GM18951 (cell line): ENCODE data around the gene CACNA1C.

Source experiments
- POLR2A ChIP-seq: IDR thresholded peaks from 4 replicates; pipeline ENCODE4 v1.6.1; 2011; ENCODE audit warnings: mild to moderate bottlenecking; ENCODE audit not compliant: insufficient read length, insufficient read depth; ENCODE audit errors: extremely low read depth
- in situ Hi-C: fragments of 300-500 bp; cut with MboI; formaldehyde crosslinking; loops from one replicate; pipeline ENCODE4 v1.12.0; 2022; ENCODE audit warnings: low sequenced_read_pairs, mixed read lengths, inconsistent platforms; ENCODE audit not compliant: unreplicated experiment

CACNA1C gene

DNA sequence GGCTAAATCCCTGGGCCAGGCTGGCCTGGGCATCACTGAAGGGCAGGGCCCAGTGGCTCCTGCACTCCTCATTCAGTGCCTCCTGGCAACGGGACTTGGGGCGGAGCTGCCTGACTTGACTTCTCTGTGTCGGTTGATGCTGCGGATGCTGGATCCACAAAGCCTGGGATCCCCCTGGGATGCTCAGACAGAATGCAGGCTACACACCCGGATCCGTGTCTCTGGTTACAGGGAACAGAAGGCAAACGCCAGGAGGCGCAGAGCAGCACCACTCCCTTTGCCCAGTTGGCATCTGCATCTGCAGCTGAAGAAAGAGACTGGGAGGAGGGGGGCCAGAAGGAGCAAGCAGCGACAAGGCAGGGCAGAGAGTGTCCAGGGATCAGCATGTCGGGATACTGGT, 587.5 kb downstream of the CACNA1C start:
- in situ Hi-C loops: no loop called here
- no peak for TF ChIP-seq POLR2A

DNA sequence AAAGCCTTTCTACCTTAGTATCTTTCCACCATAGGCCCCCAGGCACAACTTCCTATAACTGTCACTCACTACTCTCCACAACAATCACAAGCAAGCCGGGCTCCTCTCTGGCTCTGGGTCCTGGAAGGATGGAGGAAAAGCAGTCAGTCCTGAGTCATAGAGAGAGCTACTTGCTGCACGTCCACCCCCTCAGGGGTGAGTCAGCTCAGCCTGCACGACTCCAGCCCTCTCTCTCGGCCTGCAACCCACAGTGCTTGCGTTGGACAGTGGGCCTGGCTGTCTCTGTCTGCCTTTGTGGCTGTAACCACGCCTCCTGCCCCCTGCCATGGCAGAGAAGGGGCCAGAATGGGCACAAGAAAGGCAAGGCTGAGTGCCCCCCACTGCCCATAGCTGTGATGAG, 587.9 kb downstream of the CACNA1C start:
- no peak for TF ChIP-seq POLR2A
- in situ Hi-C loops: no loop called here

DNA sequence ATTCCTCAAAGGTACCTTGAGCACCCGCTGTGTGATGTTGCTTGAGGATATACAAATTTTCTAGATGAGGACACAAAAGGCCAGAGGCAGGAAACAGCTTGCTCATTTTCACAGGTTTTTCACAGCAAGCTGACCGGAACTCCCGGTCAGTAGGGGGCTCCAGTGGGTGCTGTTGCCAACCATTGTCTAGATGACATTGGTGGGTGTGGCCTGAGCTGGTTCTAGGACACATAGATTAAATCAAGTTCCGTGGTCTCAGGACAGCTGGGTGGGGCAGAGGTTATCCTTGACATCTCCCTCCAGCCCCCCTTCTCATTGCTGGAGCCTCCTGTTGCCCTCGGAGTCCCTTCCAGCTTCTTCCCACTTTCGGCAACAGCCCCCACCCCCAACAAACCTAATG, 588.4 kb downstream of the CACNA1C start:
- in situ Hi-C loops: no loop called here

DNA sequence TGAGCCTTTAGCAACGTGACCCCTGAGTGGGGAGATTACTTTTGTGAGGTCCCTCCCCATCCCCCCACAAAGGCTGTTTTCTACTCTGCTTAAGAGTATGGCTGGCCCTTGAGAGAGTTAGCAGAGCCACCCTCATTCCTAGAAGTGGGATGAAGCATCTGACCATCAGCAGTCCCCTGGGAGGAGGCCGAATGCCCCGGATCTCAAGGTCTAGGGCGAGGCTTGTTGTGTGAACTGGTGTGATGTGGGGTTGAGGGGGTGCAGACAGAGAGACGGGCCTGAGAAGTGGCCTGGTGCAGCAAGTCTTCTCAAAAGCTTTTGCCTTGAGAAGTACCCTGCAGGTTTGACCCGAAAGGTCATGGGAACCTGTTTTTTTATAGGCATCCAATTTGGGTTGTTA, 589.0 kb downstream of the CACNA1C start:
- TF ChIP-seq POLR2A: no peak
- in situ Hi-C loops: no loop called here

More for the DNA sequence above, 588.4 kb downstream of the CACNA1C start:
- no peak for TF ChIP-seq POLR2A

DNA sequence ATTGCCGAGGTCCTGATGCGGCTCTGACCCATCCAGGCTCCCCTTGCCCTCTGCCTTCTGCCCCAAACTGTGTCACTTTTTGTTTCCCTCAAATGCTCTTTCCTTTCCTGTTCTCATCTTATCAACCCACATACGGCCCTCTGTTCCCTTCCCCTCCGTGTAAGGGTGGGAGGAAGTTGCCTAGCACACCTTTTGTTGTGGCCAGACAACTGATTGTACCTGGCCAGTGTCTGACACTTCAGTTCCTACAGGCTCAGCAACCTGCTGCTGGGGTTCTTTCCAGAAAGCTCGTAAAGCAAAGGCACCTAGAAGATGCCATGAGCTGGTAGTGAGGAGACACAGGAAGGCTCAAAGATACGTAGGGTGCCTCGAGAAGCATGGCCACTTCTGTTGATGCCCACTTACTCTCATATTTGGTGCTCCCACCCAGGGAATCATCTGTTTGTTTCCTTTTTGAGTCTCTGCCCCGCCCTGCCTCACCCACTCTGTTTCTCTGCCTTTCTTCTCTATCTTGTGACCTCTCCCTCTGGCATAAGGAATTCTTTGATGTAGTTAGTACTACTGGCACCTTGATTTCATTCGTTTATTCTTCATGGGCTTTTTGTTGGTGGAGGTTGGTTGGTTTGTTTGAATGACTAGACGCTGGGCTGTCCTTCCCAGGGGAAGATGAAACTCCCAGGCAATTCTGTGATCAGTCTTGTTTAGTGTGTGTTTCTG, 589.5 kb downstream of the CACNA1C start:
- no peak for TF ChIP-seq POLR2A
- in situ Hi-C loops: no loop called here

DNA sequence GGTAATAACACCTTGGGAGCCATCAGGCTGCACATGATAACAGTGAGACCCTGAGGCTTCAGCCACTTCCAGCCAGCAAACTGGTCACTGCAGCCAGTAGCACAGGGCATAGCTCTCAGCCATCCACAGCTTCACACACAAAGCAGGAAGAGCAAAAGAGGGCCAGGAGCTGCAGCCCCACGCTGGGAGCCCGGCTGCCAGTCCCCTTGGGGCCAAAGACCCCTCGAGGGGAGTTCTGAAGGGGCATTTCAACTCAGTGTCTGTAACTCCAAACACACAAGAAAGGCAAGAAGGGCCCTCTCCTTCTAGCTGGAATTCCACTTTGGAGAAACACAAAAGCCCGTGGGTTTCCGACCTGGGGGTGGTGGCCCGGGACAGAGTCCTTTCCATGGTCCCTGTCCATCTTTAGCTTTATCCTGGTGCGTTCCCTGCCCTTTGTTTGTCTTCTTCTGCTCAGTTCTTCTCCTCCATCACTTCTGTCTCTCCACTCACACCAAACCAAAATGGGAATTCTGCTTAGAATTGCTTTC, 590.2 kb downstream of the CACNA1C start:
- in situ Hi-C loops: no loop called here
- TF ChIP-seq POLR2A: no peak

DNA sequence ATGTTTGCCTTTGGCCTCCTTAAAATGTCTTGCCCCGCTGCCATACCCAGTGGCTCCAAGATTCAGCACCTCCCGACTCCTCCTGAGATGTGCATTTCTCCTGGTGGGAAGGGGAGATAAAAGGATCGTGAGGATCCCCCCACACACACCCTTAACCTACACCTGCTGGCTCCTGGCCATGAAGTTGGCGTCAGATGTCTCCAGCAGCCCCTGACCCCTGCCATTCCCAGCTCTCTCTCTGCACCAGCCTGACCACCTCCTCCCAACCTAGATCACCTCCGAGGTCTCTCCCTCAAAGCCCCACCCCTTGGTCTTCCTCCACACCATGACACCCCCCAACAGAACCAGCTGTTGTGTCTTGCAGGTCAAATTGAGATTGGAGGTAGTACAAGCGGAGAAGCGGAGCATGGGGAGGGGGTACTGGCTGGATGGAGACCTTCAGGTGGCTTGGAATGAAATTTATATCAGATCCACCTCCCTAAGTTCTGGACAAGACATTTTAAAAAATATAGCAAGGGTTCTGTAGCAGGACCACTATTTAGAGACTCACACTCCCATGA, 590.9 kb downstream of the CACNA1C start:
- TF ChIP-seq POLR2A: no peak
- in situ Hi-C loops: no loop called here

DNA sequence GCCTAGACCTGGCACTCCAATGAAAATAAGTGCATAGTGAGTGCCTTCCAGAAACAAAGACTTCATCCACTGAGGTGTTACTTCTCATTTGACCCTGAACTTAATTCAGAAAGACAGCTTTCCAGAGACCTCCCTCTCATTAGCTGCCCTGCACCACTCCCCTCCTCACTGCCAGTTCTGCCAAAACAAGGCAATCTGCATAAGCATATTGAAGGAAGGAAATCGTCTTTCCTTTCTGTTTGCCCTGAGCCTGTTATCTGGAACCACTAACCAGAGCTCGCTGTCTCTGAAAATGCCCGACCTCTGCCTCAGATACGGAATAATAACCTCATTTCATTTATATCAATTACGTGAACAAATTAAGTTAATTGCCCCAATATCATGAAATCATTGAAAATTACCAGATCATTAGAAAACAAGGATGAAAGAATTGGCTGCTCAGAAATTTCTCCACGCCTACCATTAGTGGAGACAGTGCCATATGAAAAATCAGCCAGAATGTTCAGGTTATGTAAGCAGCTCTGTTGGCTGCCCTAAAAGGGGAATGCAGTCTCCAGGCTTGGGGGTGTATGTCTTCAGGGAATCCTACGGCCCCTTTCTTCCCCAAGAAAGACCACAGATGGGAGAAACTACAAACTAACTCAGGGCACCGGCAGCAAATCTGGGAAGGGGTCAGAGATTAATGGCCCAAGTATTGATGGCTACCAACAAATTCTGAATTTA, 592.1 kb downstream of the CACNA1C start:
- in situ Hi-C loops: no loop called here
- no peak for TF ChIP-seq POLR2A

DNA sequence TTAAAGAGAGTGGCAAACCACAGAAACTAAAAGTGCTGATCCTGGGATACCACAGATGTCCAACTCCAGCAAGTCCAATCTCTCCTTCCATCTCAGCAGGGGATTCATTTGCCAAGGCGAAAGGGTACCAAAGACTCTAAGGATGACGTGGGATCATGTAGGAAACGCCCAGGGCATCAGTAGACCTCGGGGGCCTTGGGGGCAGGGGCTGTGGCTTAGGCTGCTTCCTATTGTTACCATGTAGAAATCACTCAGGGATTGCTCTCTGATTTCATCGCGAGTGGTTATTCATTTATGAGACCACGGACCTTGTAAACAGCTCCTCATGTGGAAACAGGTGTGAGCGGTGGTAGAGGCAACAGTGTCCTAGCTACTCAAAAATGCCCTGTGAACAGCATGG, 592.7 kb downstream of the CACNA1C start:
- in situ Hi-C loops: no loop called here
- no peak for TF ChIP-seq POLR2A

DNA sequence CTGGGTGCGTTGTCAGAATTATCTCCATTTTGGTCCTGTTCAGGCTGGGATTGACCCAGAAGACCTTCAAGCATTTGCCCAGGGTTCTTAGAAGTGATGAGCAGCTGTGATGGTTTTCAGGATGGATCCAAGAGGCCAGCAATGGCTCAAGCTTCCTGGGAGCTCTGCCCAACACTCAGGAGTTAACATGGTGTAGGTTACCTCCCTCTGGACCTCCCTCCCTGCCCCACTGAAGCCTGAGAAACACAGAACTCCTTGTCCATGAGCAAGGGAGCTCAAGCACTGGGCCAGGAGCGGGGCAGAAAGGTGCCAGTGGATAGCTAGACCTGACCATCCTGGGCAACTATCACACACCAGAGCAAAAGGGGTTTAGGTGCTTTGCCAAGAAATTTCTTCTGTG, 593.6 kb downstream of the CACNA1C start:
- in situ Hi-C loops: no loop called here
- TF ChIP-seq POLR2A: no peak

DNA sequence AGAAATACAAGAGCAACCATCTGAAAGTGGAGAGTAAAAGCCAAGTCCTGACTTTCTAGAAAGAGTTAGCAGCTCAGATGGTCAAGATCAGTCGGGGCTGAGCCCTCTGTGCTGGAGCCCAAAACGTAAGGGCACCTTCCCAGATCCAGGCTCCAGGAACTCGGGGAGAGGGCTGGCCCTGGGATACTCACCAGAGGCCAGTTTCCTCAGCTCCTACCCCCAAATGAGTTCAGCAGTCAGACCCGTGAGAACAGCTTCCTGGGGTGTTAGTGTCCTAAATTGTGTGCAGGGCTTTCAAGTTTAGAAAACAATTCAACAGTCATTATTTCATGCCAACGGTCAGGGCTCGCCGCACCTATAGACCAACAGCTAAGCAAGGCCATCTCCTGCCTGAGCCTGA, 594.4 kb downstream of the CACNA1C start:
- no peak for TF ChIP-seq POLR2A
- in situ Hi-C loops: no loop called here

DNA sequence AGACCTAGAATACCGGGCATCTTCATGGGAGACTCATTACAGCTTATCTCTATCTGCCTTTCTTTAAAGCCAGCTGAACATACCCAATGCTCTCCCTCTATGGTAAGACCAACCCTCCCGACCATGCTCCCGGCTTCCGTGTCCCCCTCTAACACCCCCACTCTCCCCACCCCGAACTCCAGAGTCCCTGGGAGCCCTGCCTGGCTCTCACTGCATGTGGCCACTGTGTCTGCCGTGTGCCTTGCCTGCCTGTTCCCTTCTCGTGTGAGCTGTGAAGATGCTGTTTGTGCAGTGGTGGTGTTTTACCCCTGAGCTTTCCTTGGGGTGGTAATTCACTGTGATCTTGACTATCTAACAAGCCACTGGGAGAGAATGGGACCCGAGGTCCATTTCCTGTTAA, 595.6 kb downstream of the CACNA1C start:
- TF ChIP-seq POLR2A: no peak
- in situ Hi-C loops: no loop called here

DNA sequence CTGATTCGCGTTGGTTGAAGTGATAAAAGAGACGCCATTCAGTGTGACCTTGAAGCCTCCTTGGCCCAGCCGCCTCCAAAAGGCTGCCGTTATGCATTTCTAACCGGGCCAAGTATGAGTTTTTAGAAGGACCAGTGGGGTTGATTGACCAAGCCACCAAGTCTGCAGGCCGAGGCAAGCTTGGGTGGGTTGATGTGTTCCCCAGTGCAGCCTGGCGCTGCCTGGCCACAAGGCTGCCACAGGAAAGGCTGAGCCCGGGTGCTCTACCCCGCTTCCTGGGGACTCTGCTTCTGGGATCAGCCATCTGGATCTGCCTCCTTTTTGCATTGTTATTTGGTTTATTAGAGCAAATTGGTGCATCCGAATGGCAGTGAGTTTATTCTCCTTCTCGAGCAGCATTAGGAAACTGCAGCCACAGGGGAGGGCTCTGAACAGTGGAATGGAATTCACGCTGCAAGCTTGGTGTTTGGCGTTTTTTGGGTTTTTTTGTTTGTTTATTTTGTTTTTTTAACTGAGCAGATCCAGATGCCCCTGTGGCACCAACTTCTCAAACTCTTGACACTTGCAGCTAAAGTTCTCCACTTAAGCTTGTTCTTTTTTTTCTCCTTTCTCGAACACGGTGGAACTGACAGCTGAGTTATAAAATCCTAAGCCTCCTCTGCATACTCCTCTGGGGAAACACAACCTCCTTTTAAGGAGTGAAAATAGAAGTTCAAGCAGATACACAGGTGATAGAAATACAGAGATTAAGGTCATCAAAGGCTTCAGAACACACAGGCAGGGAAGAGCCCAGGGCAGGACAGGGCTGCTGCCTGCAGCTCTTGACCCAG, 596.6 kb downstream of the CACNA1C start:
- TF ChIP-seq POLR2A: no peak
- in situ Hi-C loops: no loop called here

DNA sequence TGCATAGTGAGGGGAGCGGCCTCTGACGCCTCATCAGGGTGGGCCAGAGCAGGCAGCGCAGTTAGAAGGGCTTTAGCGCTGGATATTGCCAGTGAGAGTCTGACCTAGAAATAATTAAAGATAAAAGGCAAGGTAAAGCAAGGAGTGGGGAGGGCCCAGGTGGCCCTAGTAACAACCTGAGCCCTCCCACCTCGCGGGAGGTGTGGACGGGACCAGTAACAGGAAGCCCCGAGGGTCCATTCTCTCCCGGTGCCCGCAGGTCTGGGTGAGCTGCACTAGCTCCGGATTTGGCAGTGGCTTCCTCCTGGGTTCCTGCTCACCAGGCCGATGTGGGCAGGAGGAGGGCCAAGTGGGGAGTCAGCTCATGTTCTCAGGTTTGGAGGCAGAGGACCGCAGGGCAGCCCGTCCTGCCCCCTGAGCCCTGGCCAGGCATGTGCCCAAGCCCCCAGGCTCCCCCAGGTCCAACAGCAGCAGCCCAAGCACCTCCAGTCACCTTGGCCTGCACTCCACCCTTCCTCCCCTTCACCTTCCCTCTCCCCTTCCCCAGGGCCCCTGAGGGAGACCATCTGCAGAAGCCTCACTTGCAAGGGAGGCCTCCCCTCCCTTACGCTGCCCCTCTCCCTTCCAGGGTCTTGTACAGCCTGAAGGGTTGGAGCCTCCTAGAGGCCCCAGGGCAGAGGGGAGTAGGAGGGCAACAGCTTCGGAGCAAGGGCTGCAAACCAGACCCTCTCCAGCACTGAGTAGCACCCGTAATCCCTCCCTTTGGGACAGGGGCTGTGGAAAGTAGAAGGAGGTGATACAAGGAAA, 597.7 kb downstream of the CACNA1C start:
- in situ Hi-C loops: no loop called here

More for the DNA sequence above, 597.7 kb downstream of the CACNA1C start:
- no peak for TF ChIP-seq POLR2A
